ENCODE measurements around the gene MAGEB3.

DNA sequence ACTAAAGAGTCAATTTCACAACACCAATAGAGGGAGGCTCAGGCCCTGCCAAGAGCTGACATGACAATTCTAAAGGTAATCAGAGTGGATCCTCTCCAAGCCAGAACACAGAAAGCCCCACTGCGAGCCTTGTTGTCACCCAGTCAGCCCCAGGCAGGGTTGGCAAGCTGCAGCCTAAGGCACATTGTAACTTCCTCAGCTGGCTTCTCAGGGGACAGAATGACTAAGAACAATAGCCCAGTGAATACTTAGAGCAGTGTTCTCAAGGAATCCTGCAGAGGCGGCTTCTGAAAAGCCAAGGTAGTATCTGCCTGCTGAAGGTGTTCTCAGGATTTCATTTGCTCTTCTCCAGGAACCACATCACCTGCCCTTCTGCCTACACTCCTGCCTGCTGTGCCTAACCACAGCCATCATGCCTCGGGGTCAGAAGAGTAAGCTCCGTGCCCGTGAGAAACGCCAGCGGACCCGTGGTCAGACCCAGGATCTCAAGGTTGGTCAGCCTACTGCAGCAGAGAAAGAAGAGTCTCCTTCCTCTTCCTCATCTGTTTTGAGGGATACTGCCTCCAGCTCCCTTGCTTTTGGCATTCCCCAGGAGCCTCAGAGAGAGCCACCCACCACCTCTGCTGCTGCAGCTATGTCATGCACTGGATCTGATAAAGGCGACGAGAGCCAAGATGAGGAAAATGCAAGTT, 11.4 kb downstream of the MAGEB3 start, which contains the start of gene MAGEB4:
- TF ChIP-seq, protein P1, sequence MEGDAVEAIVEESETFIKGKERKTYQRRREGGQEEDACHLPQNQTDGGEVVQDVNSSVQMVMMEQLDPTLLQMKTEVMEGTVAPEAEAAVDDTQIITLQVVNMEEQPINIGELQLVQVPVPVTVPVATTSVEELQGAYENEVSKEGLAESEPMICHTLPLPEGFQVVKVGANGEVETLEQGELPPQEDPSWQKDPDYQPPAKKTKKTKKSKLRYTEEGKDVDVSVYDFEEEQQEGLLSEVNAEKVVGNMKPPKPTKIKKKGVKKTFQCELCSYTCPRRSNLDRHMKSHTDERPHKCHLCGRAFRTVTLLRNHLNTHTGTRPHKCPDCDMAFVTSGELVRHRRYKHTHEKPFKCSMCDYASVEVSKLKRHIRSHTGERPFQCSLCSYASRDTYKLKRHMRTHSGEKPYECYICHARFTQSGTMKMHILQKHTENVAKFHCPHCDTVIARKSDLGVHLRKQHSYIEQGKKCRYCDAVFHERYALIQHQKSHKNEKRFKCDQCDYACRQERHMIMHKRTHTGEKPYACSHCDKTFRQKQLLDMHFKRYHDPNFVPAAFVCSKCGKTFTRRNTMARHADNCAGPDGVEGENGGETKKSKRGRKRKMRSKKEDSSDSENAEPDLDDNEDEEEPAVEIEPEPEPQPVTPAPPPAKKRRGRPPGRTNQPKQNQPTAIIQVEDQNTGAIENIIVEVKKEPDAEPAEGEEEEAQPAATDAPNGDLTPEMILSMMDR (IDR thresholded peaks at IDR 0.05) = no peak
- TF ChIP-seq POLR2A (IDR thresholded peaks at IDR 0.05) = no peak
